SH-SY5Y (cell line): ENCODE measurements around the gene LSR.

Source experiments
- GATA2 ChIP-seq: IDR thresholded peaks from 2 replicates; pipeline ENCODE4 v1.6.1; 2011; ENCODE audit warnings: mild to moderate bottlenecking, low read depth, low read length
- GATA3 ChIP-seq: IDR thresholded peaks from 2 replicates; pipeline ENCODE4 v1.6.1; 2011; ENCODE audit warnings: low read depth, mild to moderate bottlenecking, low read length, moderate library complexity

The LSR gene

GRCh38 chr19:35304036-35304435, 55.2 kb downstream of the LSR start:
- TF ChIP-seq GATA2 = no peak
- no peak for TF ChIP-seq GATA3

- TF ChIP-seq GATA3 (no peak), GATA2 (no peak)
Measured at GRCh38 chr19:35305181-35305580, 56.4 kb downstream of the LSR start.

- no peak for TF ChIP-seq GATA2
- no peak for TF ChIP-seq GATA3
Measured at GRCh38 chr19:35306473-35307246, 57.9 kb downstream of the LSR start.

GRCh38 chr19:35307931-35308330, 59.1 kb downstream of the LSR start:
- no peak for TF ChIP-seq GATA3
- no peak for TF ChIP-seq GATA2

GRCh38 chr19:35308910-35309309, 60.1 kb downstream of the LSR start:
- no peak for TF ChIP-seq GATA2
- no peak for TF ChIP-seq GATA3

- no peak for TF ChIP-seq GATA3
- TF ChIP-seq GATA2 = no peak
Measured at GRCh38 chr19:35309481-35310279, 60.9 kb downstream of the LSR start.

GRCh38 chr19:35310331-35310730, 61.5 kb downstream of the LSR start:
- no peak for TF ChIP-seq GATA3
- no peak for TF ChIP-seq GATA2

GRCh38 chr19:35310811-35311465, 62.1 kb downstream of the LSR start:
- TF ChIP-seq GATA2 = no peak
- no peak for TF ChIP-seq GATA3

- TF ChIP-seq GATA2 = no peak
Measured at GRCh38 chr19:35311901-35312665, 63.3 kb downstream of the LSR start.

- TF ChIP-seq GATA2 (no peak), GATA3 (no peak)
Measured at GRCh38 chr19:35313587-35313986, 64.8 kb downstream of the LSR start.

GRCh38 chr19:35314031-35314430, 65.2 kb downstream of the LSR start:
- no peak for TF ChIP-seq GATA2
- no peak for TF ChIP-seq GATA3

- TF ChIP-seq GATA3 (no peak), GATA2 (no peak)
Measured at GRCh38 chr19:35314858-35315470, 66.2 kb downstream of the LSR start.

GRCh38 chr19:35315883-35316282, 67.1 kb downstream of the LSR start:
- TF ChIP-seq GATA2 (no peak), GATA3 (no peak)
